Measurements from ENCODE around the gene FILIP1.
"Not testable (repeated sequence)": the region's sequence is repeated elsewhere in the genome, so short reads cannot be mapped to it uniquely, and the experiment has no call there.

The FILIP1 gene

DNA sequence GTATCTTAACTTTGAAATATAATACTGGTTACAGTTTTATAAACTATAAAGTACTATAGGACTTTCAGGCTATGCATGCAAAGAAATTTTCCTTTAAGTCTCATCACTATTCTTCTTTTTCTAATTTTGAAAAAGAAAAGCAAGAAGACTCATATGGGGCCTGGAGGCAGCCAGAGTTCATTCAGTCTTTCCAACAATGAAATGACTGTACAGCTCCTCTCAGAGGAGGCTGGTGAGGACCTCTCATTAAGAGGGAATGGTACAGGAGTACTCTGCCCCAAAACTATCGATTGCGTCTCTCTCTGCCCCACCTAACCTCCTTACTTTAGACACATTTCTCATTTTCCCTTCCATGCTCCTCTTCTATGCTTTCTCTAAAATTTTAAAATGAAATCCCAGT is 66.3 kb downstream of the FILIP1 start:
- ATAC-seq = no peak
- Mint-ChIP-seq H3K36me3 (no peaks in the 10 kb centered on the region), H3K27me3 (no peaks in the 10 kb centered on the region), H3K9me3 (peaks cover 10% of the 10 kb centered on the region), H3K4me3 (no peak overlapping the region), H3K27ac (no peak overlapping the region), H3K4me1 (no peaks in the 10 kb centered on the region)

DNA sequence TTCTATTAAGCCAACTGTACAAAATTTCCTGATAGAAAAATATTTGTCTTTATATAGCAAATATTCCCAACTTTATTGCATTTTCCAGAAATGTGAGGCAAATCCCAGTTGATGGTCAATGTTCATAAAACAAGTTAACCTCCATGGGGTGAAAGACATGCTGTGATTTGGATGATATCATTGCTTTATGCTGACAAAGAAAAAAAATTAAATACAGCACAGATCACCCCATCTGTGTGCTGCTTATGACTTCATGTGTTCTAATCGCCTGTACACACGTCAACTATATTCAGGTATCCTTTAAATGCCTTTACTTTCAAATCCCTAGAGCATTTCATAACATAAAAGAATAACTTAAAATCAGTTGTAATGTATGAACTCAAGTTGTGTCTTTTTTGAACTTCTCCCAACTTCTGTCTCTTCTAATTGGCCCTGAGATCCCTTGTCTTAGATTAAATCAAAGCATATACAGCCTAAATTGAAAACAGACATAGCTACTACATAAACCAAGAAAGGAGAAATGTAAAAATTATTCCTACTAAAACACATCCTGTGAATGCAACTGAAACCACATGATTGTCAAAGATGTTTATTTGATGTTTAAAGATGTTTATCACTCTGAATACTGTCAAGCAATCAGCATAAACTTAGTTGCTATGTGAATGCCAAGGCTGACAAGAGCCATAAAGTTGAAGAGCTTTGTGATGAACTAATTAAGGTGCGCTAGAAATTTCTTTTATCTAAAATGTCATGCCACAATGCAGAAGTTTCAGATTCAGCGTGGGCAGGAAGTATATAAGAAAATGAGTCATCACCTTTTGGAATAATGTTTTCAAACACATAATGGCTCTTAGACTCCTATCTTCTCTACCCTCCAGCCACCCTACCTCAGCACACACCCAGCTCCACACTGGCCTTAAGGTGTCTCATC is 68.7 kb downstream of the FILIP1 start:
- no peaks in the 10 kb centered on the region for H3K36me3 Mint-ChIP-seq
- no peak overlapping the region for H3K4me3 Mint-ChIP-seq
- ATAC-seq = no peak
- H3K27ac Mint-ChIP-seq = no peak overlapping the region
- no peaks in the 10 kb centered on the region for H3K4me1 Mint-ChIP-seq
- H3K9me3 Mint-ChIP-seq = peaks cover 7% of the 10 kb centered on the region
- H3K27me3 Mint-ChIP-seq = peaks cover 9% of the 10 kb centered on the region

DNA sequence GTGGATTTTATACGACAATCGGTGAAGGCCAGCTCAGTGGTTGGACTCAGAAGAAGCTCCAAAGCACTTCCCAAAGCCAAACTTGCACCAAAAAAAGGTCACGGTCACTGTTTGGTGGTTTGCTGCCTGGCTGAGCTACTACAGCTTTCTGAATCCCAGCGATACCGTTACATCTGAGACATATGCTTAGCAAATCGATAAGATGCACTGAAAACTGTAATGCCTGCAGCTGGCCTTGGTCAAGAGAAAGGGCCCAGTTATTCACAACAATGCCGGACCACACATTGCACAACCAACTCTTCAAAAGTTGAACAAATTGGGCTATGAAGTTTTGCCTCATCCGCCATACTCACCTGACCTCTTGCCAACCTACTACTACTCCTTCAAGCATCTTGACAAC is 70.2 kb downstream of the FILIP1 start:
- no peaks in the 10 kb centered on the region for H3K9me3 Mint-ChIP-seq
- H3K27me3 Mint-ChIP-seq = peaks cover 11% of the 10 kb centered on the region
- no peaks in the 10 kb centered on the region for H3K4me1 Mint-ChIP-seq
- H3K36me3 Mint-ChIP-seq = no peaks in the 10 kb centered on the region
- H3K27ac Mint-ChIP-seq = no peak overlapping the region
- no peak overlapping the region for H3K4me3 Mint-ChIP-seq
- ATAC-seq = no peak

DNA sequence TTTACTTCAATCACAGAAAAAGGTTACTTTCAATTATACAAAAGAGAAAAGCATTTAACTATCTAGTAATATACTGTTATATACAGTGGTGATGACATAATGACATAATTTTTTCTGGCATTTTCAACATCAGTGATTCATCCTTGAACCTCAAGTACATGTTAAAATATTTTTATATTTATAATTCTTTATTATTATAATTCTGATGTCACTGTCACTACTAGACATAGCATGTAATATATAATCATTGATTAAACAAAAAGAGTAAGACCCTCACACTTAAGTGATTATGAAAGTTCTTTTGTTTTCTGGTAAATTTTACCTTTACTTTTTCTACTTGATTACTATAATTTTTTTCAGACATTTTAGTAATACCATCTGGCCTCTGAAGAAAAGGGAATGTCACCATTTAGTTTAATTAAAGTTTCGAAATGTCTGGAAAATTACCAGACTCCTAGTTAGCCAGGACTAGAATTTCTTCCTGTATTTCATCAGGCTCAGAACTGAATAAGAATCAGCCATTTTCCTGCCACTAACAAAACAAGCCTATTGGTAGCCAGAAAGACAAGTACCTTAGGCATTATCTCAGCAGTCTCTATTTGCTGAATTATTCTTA is 71.5 kb downstream of the FILIP1 start:
- H3K27ac Mint-ChIP-seq = no peak overlapping the region
- ATAC-seq = no peak
- H3K4me1 Mint-ChIP-seq = no peaks in the 10 kb centered on the region
- no peaks in the 10 kb centered on the region for H3K36me3 Mint-ChIP-seq
- no peaks in the 10 kb centered on the region for H3K9me3 Mint-ChIP-seq
- H3K27me3 Mint-ChIP-seq = peaks cover 23% of the 10 kb centered on the region
- H3K4me3 Mint-ChIP-seq = no peak overlapping the region

DNA sequence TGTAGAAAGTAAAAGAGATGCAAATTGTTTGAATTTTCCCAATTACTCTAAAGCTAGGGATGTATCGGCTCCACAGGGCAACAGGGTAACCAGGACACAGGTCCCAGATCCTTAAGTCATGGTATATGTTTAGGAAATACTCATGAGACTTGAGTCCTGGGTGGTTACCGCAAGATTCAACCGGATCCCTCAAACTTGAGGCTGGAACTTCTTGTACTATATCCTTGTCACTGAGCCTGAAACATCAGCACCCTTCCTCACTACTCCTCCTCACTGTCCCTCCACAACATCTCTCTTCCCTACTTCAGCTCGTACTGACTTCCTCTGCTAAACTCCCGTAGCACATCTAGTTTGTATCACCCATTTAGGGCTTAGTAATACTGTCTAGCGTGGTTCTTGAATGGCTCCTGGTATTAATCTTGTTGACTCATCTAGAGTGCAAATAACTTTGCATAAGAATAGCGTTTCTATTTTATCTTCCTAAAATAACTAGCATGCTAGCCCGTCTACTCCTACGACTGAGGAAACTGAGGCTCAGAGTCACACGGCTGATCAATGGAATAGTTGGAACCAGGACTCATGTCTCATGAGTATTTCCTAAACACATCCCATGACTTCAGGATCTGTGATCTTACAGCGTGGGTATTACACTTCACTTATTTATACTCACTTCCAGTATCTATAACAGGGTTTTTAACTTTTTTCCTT is 72.1 kb downstream of the FILIP1 start:
- H3K9me3 Mint-ChIP-seq = no peaks in the 10 kb centered on the region
- ATAC-seq = no peak
- no peaks in the 10 kb centered on the region for H3K4me1 Mint-ChIP-seq
- no peak overlapping the region for H3K27ac Mint-ChIP-seq
- H3K27me3 Mint-ChIP-seq = peaks cover 23% of the 10 kb centered on the region
- H3K4me3 Mint-ChIP-seq = no peak overlapping the region
- H3K36me3 Mint-ChIP-seq = no peaks in the 10 kb centered on the region

DNA sequence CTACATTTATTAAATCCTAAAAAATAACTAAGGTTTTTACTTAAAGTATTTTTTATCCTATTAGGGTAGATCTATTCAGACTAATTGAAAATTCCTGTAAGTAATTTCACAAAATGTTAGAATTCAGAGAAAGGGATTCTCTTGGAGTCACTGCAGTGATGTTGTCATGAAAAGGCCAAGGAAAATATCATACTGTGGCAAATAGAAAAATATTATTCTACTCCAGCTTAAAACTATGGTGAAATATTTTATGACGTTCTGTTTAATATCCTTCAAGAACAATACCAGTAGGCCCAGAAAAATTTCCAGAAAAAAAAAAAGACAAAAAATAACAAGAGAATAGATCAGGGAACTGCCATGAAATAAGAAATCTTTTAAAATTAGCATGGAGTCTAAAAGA is 73.6 kb downstream of the FILIP1 start:
- peaks cover 23% of the 10 kb centered on the region for H3K27me3 Mint-ChIP-seq
- H3K36me3 Mint-ChIP-seq = no peaks in the 10 kb centered on the region
- no peak for ATAC-seq
- no peaks in the 10 kb centered on the region for H3K9me3 Mint-ChIP-seq
- no peak overlapping the region for H3K4me3 Mint-ChIP-seq
- no peak overlapping the region for H3K27ac Mint-ChIP-seq
- H3K4me1 Mint-ChIP-seq = no peaks in the 10 kb centered on the region

DNA sequence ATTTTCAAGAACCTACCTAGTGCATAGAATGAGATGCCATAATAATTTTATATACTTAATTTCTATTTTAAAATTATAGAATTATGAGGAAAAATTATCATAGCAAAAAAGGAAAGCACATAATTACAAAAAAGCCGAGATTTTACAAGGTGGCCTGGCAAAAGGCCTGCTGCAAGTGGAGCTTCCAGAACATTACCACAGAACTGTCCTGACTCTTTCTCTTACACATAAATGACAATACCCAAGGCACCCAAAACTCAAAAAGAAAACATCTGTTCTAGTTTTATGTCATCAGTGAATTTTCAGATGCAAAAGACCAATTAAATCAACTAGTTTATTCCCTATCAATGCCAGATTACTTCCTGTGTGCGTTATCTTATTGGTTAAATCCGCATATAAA is 74.2 kb downstream of the FILIP1 start:
- Mint-ChIP-seq H3K27me3 (peaks cover 23% of the 10 kb centered on the region), H3K27ac (no peak overlapping the region), H3K4me1 (no peaks in the 10 kb centered on the region), H3K4me3 (no peak overlapping the region), H3K36me3 (no peaks in the 10 kb centered on the region), H3K9me3 (no peaks in the 10 kb centered on the region)
- no peak for ATAC-seq

DNA sequence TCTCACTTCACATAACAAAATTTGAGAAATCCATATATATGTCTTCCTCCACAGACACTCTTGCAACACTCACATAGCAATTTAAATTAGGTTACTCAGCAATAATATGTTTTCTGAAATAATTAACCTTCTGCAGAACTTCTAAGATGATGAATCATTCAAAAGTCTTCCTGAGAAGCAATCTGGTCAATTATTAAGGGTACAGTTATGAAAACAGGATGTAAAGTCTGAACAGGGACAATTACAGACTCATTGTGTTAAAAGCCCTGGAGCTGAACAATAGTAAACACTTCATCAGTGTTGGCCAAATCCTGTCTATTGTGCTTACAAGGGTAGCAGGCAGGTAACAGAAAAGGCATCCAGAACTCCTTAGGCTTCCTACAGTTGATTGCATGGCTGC is 75.4 kb downstream of the FILIP1 start:
- no peak for ATAC-seq
- Mint-ChIP-seq H3K36me3 (no peaks in the 10 kb centered on the region), H3K4me3 (no peak overlapping the region), H3K9me3 (no peaks in the 10 kb centered on the region), H3K4me1 (no peaks in the 10 kb centered on the region), H3K27me3 (peaks cover 30% of the 10 kb centered on the region), H3K27ac (no peak overlapping the region)

DNA sequence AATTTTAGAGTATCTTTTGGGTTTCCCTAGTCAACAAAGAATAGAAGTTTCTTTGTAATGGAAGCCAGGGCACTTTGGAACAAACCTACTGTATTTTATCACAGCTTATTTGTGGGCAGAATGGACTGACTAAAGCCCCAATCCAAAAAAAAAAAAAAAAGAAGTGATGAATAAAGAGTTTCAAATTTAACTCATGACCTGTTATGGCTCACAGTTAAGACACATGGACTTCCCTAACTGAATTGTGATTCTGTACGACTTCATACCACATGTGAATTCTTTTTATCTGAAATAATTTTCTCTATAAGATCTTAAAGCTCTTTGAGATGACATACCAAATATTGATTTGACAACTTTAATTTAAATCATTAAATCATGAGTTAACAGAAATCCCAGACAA is 77.2 kb downstream of the FILIP1 start:
- no peak for ATAC-seq
- H3K27ac Mint-ChIP-seq = no peak overlapping the region
- peaks cover 47% of the 10 kb centered on the region for H3K27me3 Mint-ChIP-seq
- no peak overlapping the region for H3K4me3 Mint-ChIP-seq
- H3K36me3 Mint-ChIP-seq = no peaks in the 10 kb centered on the region
- H3K9me3 Mint-ChIP-seq = no peaks in the 10 kb centered on the region
- no peaks in the 10 kb centered on the region for H3K4me1 Mint-ChIP-seq

DNA sequence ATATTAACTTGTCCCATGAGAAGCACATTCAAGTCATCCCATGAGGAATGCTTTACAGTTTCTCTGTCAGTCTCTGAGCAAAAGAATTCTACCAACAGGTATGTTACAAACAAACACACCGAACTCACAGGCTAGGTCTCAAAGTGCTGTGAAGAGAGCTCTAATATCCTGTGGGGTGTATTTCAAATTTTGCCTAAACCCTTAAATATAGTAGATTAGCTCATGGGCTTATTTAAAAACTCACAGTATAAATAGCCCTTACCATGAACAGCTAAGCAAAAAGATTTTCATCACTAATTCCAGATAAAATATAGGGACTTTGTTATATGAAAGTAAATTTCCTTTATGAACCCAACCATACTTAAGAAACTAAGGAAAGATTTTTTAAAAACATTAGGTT is 77.8 kb downstream of the FILIP1 start:
- no peak overlapping the region for H3K4me3 Mint-ChIP-seq
- no peaks in the 10 kb centered on the region for H3K36me3 Mint-ChIP-seq
- H3K27ac Mint-ChIP-seq = no peak overlapping the region
- H3K9me3 Mint-ChIP-seq = no peaks in the 10 kb centered on the region
- H3K27me3 Mint-ChIP-seq = peaks cover 47% of the 10 kb centered on the region
- no peaks in the 10 kb centered on the region for H3K4me1 Mint-ChIP-seq
- ATAC-seq = no peak

DNA sequence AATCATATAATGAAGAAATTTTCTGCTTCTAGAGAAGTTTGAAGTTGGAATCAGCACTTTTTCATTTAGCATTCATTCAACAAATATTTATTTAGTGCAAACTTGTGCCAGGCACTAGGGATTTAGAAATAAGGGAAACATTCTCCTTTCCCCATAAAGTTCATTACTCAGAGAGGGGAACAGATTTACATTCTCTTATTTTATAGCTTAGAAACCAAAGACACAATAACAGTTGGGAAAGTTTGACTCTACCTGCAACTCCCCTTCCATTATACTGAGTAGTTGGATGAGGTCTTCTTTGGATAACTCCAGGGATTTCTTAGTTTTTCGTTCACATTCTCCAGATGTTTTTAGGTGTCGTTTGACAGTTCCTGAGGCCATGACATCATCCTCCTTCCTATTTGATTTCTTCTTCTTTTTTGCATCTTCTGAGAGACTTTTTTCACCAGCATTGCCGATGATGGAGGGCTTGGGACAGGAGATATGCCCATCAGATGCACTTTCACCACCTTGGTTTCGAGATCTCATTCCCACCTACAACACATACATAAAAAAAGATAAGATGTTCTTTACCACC is 79.1 kb downstream of the FILIP1 start:
- Mint-ChIP-seq H3K27me3 (peaks cover 38% of the 10 kb centered on the region), H3K4me1 (no peaks in the 10 kb centered on the region)

DNA sequence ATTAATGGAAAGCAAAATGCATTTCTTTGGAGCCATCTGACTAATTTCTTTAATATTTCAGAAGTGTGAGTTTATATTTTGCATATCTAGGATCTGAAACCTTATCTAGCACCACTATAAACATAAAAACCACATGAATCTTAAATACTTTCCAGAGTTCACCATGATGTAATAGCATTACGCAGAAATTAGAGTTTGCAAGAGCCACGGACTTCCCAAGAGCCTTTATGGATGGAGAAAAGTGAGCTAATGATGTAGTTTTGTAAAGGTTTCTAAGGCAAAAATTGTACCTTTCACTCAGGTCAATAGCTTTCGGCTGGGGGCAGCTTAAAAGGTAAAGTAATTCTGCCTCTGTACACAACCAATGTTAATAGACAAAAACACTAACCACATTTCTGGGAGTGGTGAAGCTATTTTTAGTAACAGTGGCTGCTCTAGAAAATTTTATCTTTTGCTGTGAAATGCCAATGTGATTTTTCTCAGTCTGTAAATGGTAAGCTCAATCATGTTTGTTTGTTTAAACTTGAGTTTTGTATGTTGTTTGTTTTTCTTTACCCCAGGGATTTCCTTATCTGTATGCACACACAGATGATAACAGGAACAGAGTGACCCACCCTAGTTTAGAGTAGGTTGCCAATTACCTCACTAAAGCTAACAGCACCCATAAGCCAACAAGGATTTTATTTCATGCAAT is 80.5 kb downstream of the FILIP1 start:
- Mint-ChIP-seq H3K9me3 (peaks cover 7% of the 10 kb centered on the region), H3K4me1 (no peaks in the 10 kb centered on the region), H3K27ac (no peak overlapping the region), H3K4me3 (no peak overlapping the region), H3K27me3 (peaks cover 34% of the 10 kb centered on the region), H3K36me3 (no peaks in the 10 kb centered on the region)
- ATAC-seq = no peak

More for the DNA sequence above, 79.1 kb downstream of the FILIP1 start:
- Mint-ChIP-seq H3K4me3 (no peak overlapping the region), H3K27ac (no peak overlapping the region), H3K9me3 (peaks cover 7% of the 10 kb centered on the region), H3K36me3 (no peaks in the 10 kb centered on the region)
- ATAC-seq = no peak

DNA sequence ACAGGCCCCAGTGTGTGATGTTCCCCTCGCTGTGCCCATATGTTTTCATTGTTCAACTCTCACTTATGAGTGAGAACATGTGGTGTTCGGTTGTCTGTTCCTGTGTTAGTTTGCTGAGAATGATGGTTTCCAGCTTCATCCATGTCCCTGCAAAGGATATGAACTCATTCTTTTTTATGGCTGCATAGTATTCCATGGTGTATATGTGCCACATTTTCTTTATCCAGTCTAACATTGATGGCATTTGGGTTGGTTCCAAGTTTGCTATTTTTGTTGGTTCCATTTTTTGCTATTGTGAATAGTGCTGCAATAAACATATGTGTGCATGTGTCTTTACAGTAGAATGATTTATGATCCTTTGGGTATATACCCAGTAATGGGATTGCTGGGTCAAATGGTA is 83.0 kb downstream of the FILIP1 start:
- ATAC-seq, H3K4me3 Mint-ChIP-seq, H3K36me3 Mint-ChIP-seq, H3K27ac Mint-ChIP-seq, H3K4me1 Mint-ChIP-seq, H3K9me3 Mint-ChIP-seq: not testable (repeated sequence)
- peaks cover 24% of the 10 kb centered on the region for H3K27me3 Mint-ChIP-seq

DNA sequence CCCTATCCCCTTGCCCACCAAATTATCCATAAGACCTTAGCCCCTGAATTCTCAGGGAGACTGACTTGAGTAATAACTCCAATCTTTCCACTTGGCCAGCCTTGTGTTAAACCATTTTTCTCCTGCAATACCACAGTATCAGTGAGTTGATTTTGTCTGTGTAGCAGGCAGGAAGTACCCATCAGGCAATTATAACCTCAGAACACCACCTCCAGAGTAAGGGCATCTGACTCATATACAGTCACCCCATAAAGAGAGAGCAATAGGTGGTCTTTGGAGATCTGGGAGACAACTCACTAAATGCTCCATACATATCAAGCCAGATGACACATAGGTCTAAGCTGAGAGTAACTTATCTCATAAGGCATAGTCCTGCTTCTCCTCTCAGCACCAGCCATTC is 83.7 kb downstream of the FILIP1 start:
- no peak for ATAC-seq
- H3K9me3 Mint-ChIP-seq = peaks cover 7% of the 10 kb centered on the region
- no peaks in the 10 kb centered on the region for H3K4me1 Mint-ChIP-seq
- H3K27me3 Mint-ChIP-seq = peaks cover 24% of the 10 kb centered on the region
- no peak overlapping the region for H3K27ac Mint-ChIP-seq
- H3K4me3 Mint-ChIP-seq = no peak overlapping the region
- no peaks in the 10 kb centered on the region for H3K36me3 Mint-ChIP-seq

DNA sequence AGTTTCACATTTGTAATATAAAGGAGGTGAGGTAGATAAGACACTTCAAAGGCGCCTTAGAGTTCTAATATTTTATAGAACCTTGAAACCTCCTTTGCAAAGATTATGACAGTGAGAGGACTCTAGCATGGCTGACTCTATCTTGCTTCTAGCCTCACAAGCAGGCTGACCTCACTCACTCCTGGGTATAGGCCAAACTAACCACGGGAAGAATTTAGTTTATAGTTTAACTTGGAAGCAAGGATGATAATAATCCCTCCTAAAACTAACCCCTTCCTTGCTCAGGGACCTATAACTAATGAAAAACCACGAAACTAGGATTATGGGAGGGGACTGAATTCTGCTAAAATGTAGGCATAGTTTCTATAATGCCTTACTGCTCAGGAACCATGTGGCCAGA is 84.3 kb downstream of the FILIP1 start:
- no peak for ATAC-seq
- no peaks in the 10 kb centered on the region for H3K36me3 Mint-ChIP-seq

More for the DNA sequence above, 84.3 kb downstream of the FILIP1 start:
- H3K27me3 Mint-ChIP-seq = peaks cover 24% of the 10 kb centered on the region
- H3K9me3 Mint-ChIP-seq = peaks cover 7% of the 10 kb centered on the region
- no peak overlapping the region for H3K4me3 Mint-ChIP-seq
- no peak overlapping the region for H3K27ac Mint-ChIP-seq
- no peaks in the 10 kb centered on the region for H3K4me1 Mint-ChIP-seq
